Measurements from ENCODE around the gene SRP14.

GRCh38 chr15:40047415-40048210 is 8.6 kb upstream of the SRP14 start:
- TF ChIP-seq, protein P1, sequence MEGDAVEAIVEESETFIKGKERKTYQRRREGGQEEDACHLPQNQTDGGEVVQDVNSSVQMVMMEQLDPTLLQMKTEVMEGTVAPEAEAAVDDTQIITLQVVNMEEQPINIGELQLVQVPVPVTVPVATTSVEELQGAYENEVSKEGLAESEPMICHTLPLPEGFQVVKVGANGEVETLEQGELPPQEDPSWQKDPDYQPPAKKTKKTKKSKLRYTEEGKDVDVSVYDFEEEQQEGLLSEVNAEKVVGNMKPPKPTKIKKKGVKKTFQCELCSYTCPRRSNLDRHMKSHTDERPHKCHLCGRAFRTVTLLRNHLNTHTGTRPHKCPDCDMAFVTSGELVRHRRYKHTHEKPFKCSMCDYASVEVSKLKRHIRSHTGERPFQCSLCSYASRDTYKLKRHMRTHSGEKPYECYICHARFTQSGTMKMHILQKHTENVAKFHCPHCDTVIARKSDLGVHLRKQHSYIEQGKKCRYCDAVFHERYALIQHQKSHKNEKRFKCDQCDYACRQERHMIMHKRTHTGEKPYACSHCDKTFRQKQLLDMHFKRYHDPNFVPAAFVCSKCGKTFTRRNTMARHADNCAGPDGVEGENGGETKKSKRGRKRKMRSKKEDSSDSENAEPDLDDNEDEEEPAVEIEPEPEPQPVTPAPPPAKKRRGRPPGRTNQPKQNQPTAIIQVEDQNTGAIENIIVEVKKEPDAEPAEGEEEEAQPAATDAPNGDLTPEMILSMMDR (IDR thresholded peaks at IDR 0.05) = no peak
- no peak for TF ChIP-seq POLR2A (IDR thresholded peaks at IDR 0.05)
- peak in 1 of 2 donors; percentile 45 for TF ChIP-seq EP300 (IDR thresholded peaks at IDR 0.05)
